Stimulated activated CD4-positive, alpha-beta T cell treated with anti-CD3 and anti-CD28 coated beads, Interleukin-12 subunit alpha, Interleukin-12 subunit beta, amount 100 ng/mL, for 48 hours (primary cell): ENCODE results near the gene FNTB.
A peak's percentile ranks its signal among the peaks of the same experiment; 100 is the strongest.
"Not testable (repeated sequence)": the region's sequence is repeated elsewhere in the genome, so short reads cannot be mapped to it uniquely, and the experiment has no call there.

Experiments used
- DNase-seq, 3 donors: peaks; one replicate each; pipeline ENCODE4 v3.0.0-alpha.2; 2020; ENCODE audit warnings: low read depth in 2 of 3, low spot score in 1 of 3

FNTB gene

DNA sequence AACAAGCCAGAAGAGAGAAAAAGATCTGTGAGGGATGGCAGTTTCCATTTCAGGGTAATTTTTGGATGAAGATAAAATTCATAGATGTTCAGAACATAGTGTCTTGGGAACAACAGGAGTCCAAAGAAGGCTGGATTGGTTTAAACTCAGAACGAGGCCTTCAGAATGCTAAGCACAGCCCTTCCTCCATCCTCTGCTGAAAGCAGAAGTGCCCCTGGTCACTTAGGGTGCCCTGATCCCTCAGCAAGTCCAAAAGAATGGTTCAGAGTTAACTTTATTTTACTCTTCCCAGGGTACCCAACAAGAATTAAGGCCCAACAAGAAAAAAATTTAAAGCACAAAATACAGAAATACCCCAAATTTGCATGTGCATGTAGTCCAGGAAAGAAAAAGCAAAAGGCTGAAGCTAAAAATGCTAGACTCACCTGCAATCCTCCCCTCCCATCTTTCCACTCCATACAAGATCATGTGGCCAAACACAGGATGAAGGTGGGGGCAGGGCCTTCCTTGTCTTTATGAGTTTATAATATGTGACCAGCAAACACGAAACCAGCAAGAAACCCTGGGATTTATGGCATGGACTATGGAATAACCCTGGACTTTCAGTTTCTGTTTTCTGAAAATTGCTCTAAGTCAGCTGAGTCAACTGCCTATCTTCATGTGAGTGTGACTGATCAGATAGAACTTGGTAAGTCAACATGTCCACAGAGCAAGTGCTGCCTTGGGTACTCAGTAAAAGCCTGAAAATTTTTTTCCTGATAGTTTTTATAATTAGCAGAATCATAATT, 94.5 kb downstream of the FNTB start:
- DNase-seq, result no peak

DNA sequence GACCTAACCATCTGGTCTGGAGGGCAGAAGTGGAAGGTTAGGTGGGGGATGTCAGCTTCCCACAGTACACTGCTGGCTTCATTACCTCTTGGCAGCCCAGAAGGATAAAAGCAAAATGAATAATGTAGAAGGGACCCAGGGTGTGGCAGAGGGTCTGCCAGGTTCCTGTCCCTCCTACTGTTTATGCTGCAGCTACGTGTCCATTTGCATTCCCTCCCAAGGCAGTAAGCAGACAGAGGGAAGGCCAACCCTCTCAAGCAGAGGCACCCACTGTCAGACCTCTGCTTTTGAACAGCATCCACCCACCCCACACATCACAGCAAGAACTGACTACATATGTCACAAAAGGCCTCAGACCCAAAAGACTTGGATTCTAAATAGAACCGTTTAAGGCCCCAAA, 96.2 kb downstream of the FNTB start:
- no peak for DNase-seq

DNA sequence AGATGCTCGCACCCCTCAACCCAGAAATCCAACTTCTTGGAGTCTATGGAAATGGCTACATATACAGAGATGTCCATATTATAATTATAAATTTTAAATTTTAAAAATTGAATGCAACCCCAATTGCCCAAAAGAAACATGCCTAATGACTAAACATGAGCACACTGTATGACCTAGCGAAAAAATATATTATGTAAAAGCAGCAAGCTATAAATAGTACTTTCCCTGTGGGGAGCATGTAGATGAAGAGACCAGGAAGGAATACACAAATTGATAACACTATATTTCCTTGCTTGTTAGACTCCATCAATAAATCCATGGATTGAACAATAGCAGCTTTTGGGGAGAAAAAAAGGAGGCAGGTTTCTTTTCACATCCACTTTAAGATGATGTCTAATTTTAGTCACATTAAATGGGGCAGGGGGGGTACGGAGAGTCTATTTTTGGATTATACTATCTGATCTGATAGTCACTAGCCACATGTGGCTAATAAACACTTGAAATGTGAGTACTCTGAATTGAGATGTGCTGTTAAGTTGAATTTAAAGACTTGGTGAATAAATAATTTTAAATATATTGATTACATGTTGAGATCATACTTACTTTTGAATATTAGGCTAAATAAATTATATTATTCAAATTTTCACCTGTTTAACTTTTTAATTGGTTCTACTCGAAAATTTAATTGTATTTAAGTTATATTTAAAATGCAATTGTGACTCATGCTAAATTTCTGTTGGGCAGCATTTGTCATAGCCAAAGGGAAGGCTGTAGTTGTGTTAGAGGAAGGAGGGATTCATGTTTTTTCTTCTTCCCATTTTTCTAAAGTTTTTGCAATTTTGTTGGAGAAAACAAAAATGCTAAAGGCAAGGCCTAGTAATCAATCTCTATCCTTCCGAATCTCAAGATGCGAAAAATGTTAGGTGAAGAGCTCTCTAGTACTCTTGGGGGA, 98.1 kb downstream of the FNTB start:
- no peak for DNase-seq

DNA sequence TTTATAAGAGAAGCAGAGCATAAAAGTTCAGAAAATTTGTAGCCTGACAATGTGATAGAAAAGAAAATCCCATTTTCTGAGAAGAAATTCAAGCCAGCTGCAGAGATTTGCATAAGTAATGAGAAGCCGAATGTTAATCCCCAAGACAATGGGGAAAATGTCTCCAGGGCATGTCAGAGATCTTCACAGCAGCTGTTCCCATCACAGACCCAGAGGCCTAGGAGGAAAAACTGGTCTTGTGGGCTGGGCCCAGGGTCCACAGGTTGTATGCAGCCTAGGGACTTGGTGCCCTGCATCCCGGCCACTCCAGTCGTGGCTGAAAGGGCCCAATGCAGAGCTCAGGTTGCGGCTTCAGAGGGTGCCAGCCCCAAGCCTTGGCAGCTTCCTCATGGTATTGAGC, 100.0 kb downstream of the FNTB start:
- not testable (repeated sequence) for DNase-seq

DNA sequence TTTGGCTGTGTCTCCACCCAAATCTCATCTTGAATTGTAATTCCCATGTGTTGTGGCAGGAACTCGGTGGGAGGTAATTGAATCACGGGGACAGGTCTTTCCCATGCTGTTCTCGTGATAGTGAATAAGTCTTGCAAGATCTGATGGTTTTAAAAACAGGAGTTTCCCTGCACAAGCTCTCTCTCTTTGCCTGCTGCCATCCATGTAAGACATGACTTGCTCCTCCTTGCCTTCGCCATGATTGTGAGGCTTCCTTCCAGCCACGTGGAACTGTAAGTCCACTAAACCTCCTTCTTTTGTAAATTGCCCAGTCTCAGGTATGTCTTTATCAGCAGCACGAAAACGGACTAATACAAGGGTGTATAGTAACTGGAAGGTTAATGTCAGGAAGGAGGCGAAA, 101.1 kb downstream of the FNTB start:
- DNase-seq, result not testable (repeated sequence)

DNA sequence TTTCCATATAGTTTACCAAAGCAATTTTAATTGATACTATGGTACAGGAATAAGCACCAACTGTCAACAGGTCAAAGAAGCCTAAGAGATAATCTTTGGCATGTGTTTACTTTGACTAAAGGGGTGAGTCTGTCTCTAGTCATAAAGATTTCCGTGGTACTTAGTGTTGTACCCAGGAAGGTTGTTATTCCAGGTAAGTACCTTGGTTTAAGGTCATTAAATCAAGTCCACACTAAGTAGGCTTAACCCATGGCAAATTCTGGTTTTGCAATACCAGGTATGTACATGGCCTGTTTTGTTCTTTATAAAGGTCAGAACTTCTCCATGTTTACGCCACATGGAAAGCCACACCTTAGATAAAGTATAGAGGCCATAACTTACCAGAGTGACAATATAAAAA, 105.7 kb downstream of the FNTB start:
- no peak for DNase-seq

DNA sequence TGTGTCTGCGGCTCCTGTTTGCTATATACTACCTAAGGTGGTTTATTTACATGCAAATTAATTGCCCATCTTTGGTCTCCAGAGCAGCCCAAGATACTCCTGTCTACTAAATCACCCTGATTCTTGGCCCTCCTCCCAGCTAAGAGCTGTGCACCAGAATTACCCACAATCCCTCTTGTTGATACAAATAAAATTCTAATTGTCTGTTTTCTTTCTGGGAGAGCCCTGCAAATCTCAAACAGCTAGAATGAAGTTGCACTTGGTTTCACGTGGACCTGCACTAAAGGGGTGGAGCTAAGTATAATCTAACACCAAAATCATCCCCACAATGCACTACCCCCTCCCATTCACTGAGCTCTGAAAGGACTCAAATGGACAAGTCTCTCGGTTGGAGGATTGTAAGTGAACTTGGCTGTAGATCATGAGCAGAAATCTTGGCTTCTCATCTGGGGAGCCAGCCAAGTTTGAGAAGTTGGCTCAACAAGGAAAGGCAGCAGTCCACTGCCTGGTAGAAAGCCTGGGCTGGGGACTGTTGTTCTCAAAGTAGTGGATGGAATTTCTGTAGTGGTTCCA, 109.0 kb downstream of the FNTB start:
- DNase-seq, result no peak

DNA sequence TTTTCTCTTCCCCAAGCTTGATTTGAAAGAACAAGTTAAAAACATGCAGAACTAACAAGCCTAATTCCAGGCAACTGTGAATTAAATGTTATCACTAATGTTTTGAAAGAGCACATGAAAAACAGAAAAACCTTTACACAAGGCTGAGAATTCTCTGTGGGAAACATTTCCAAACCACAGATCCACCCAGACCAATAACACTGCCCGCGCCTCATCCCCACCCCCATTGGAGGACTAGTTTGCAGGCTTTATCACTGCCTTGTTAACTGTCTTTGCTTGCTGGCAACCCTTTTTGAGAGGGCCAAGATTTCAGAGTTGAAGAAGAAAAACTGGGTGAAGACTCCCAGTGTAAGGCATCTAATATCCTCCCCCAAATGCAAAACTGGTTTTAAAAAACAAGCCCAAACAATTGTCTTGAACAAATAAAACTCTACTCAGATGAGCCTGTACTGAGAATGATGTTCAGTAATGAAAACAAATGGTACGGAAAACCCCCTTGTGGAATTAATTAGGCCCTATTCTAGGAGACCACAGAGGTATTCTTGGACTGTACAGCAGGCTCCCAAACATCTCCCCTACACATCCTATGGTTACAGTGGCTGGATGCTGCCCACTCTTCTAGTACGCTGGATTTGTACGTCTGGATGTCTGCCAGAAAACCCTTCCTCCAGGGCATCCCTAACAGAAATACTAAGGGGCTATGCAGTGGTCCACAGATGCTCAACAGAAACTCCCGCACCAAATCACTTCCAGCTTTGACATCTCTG, 109.8 kb downstream of the FNTB start:
- DNase-seq, result peak in 1 of 3 donors; percentile 13

DNA sequence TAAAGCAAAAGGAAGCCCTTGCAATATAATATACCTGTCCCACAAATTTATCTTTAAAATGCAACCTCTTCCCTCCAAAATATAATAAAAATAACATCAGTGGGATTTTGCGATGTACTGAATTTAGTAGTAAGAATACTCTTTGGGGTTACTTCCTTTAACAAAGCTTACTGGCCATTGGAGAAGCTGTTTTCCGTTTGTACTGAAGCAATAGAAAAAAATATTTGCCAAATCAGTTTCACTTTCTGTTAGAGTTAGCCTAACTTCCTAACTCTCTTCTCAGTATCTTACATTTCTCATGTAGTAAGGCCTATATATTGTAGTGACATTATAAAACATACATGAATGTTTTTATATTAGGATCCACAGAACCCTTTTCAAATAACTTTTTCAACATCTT, 111.9 kb downstream of the FNTB start:
- DNase-seq, result no peak

DNA sequence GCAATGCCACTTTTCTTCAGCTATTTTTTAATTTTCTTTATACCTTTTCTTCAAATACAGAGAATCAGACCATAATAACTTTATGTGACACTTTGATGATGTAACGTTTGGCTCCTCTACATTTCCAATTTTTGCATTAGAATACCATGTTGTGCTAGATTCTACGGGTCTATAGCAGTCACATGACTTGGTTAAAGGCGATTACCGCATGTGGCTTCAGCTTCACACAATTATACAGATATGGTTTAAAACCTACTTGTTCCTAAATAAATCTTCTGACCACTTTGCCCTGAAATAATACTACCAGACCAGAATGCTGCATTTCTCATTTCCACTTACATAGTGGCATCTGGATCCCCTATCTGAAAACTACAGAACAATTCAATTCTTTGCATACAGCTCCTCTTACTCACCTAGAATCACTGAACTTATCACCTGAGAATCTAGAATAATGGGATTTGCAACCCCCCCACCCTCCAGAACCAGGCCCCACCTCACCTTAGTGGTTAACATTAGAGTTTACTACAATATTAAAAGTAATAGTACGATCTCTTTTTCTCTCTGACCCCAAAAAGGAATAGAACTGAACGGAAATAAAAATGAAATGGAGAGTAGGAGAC, 114.3 kb downstream of the FNTB start:
- no peak for DNase-seq

DNA sequence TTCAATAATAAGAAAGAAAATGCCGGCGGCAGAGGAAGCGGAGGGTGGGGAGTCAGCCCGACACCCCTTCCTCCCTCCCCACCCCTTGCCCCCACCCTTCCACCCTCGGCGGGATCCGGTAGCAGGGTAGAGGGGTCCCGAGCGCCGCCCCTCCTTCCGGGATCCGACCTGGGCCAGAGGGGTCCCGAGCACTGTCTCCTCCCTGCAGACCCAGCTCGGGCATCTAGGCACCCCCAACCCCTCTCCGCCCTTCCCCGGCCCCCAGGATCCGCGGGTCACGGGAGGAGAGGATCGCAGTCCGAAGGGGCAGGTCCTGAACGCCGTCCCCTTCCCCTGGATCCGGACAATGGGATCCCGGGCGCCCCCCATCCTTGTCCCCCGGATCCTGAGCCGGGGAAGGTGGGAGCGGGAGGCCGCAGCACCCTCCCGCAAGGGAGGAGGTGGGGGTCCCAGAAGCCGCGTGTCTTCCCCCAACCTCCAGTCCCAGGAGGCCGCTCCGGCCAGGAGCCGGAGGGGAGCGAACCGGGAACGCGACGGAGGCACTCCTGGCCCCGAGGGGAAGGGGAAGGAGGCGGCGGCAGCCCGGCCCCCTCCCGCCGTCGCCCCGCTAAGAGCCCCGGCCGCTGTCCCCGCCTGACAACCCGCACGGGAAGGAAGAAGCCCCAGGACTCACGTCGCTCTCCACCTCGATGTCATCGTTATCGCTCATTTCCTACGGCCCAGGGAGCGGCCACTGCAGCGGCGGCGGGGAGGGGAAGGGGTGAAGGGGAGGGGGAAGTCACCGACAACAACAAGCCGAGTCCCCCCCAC, 115.1 kb downstream of the FNTB start:
- peak in 2 of 3 donors; percentile 5 to 6 for DNase-seq

DNA sequence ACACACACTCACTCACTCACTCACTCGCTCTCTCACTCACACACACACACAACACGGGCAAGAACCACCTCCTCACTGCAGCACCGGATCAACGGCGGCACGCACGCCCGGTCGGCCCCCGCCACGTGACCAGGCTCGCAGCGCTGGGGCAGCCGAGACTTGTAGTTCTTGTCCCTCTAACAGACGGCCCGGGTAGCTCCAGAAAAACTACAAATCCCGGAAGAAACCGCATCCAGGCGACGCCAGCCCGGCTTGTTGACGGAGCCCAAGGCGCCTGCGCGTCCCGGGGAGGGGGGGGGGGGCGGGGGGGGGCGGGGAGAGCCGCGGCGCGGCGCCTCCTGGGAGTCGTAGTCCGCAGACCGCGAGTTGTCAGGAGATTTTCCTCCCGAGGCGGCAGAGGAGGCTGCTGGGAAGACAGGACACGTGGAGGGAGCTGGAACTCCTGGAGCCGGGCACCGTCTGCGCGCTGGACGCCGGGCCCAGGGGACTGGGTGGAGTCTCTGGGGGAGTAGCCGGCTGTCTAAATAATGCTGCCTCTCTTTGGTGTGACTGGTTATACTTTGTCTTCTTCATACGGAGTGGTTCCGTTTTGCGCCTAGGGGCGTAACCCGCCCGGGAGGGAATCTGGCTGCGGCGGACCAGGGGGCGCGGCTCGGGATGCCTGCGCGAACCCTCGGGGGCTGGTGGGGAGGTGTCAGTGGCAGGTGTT, 115.9 kb downstream of the FNTB start, which contains the start of gene MAX:
TSS of gene MAX (minus strand) at position 77 of the 709 bp plus-strand sequence. CDS start 178 bp downstream, outside the sequence.
- peak; percentile 94 to 98 (median 97) for DNase-seq

DNA sequence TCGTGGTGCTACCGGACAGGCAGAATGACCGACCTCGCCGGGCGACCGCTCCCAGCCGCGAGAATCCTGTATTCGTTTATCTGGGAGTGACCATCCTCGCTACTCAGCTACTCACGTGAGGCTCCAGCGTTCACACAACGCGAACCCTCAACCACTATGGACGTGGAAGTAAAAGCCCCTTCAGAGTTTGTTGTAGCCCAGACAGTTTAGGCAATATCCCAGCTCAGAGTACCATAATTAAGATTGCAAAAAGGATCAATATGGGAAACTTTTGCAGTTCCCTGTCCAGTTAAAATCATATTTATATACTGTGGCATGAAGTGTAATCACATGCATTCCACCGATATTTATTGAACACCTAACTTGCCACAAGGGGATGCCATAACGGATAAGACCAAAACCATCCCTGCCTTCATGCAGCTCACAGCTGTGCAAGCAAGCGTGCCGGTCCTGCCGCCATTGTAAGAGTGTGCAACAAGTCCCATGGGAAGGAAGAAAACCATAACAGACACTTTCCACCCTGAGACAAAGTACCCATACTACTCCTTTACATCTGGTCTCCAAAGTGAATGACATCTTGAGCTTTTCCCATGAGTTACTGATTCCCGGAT, 116.6 kb downstream of the FNTB start:
- no peak for DNase-seq

DNA sequence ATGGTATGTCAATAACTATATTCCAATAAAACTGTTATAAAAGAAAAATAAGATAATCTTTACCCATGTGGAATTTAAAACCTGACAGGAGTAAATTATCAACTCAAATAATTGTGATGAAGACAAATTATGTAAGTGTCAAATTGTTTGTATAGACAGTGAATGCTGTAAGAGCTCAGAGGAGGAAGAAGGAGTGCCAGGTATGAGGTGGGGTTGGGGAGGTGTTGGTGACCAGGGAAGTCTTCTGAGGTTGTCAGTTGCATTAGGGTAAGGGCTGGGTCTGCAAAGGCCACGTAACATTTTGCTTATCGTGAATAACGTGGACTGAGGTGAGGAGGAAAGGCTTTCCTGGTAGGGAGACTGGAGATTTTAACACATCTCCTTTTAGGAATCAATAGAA, 118.1 kb downstream of the FNTB start:
- DNase-seq, result no peak

DNA sequence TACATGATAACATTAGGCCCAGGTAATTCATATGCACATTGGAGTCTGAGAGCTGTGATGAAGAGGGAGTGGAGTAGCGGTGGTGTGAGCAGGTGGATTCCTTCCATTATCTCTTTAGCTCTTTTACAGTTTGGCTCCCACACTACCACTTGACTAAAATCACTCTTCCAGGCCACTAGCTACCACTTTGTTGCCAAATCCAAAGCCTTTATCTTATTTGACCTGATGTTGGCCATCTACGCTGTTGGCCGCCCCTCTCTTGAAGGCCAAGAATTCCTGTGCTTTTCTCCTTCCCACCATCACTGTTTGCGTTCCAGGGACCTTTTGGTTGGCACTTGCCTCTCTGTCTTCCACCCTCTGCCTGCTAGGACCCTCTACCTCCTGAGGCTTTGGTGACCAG, 119.6 kb downstream of the FNTB start:
- DNase-seq, result no peak

DNA sequence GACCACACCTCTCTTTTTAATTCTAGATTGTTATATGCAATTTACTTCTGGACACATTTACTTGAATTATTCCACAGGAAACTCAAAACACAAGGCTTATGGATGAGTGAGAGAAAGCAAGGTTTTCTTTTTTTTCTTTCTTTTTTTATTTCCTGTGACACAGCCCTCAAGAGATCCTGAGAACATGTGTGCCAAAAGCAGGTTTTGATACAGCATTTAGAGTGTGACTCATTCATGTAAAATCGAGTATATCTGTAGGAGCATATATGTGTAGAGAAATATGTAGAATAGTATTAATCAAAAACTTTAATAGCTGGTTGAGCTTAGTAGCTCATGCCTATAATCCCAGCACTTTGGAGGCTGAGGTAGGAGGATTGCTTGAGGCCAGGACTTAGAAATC, 120.0 kb downstream of the FNTB start:
- DNase-seq, result no peak

DNA sequence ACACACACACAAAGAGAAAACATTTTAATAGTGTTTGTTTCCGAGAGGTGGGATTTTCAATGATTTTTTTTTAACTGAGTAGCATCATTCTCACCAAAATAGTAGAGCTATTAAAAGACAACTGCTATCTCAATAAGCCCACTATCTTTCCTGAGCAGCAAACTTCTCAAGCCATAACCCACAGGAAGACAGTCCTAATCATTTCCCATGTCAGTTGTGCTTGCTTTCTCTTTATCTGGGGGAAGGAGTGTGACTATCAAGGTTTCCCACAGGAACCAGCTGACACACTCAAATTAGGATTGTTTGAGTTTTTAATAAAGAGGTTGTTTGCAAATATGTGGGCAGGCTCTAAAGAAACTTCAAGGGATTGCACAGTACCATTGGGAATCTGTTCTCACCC, 120.5 kb downstream of the FNTB start:
- no peak for DNase-seq

DNA sequence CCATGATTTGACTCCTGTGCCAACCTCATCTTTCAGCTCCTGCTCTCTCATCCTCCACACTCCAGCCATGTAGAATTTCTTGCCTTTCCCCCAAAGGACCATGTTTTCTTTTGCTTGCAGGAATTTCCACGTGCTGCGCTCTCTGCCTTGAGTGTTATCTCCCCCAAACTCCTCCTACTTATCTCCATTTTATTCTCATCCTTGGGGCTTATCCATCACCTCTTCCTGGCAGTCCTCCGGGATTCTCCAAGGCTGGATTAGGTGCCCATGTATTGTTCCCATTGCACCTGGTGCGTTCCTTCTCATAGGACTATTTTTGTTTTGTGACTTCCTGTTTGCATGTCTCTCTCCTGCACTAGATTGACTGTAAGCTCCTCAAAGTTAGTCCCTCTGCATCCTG, 122.7 kb downstream of the FNTB start:
- DNase-seq, result no peak

DNA sequence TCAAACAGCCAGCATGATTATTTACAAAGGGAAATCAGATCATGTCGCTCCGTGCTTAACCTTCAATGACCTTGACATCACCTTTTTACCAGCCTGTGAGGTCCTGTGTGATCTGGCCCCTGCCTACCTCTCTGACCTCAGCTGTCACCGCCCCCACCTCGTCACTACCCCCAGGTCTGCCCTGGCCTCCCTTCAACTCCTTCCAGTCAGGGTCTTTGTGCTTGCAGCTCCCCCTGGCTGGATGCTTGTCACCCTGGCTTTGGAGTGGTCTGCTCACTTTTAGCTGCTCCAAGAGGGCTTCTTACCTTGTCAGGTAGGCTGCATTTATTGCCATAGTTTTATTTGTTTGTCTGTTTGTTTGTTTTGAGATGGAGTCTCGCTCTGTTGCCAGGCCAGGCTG, 123.8 kb downstream of the FNTB start:
- DNase-seq, result no peak
